ENCODE data around the gene MYH3. TPM values are rescaled to one million over a fixed set of nuclear protein-coding genes. Genes with fewer than 3 reads are reported as not detected.

The MYH3 gene
- total RNA-seq, 1 experiment from 2014 or later, result 2.9 TPM

DNA sequence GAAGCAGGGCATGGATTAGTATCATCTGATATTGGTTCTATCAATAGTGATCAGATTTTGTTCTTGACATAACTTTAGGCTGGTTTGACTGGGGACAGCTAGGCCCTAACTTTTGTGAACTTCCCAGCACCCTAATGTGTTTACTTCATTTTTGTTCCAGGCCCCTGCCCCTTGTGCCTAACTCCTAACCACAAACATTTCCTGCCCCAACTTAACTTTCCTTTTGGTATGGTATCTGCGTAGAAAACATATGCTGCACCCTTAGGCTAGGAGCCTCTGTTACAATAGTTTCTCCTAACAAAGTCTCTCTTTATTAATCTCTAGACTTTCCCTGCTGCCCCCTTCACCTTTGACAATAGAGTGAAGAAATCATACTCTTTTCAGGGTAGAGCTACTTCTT lies 42.7 kb upstream of the MYH3 start:
- WGBS (ENCODE audit: extremely low coverage, insufficient read length, low lambda C conversion rate), result no CpG with 5 or more reads among the region's 1 CpG
- no peak overlapping the region for H4K91ac ChIP-seq (ENCODE audit: insufficient read length, low read depth, low read length)
- H2BK15ac ChIP-seq (ENCODE audit: low read depth, low read length), result no peak overlapping the region
- H3K4ac ChIP-seq (ENCODE audit: low read depth, low read length), result no peak overlapping the region
- no peaks in the 10 kb centered on the region for H3K9me3 ChIP-seq (ENCODE audit: control insufficient read depth, low read depth, low read length)
- H3K56ac ChIP-seq (ENCODE audit: insufficient read length, low read depth, low read length), result no peak overlapping the region
- no peak overlapping the region for H3K9ac ChIP-seq (ENCODE audit: extremely low read depth, insufficient read length, low read length)
- no peaks in the 10 kb centered on the region for H3K4me1 ChIP-seq (ENCODE audit: insufficient read depth, low read length)
- H3K4me2 ChIP-seq (ENCODE audit: insufficient read depth, insufficient read length, low read length), result no peak overlapping the region
- no peak overlapping the region for H3K14ac ChIP-seq (ENCODE audit: insufficient read depth, low read length)
- H2BK20ac ChIP-seq (ENCODE audit: low read depth, low read length, poor library complexity, severe bottlenecking), result no peak overlapping the region
- no peak overlapping the region for H2AK5ac ChIP-seq (ENCODE audit: insufficient read length, low read length)
- no peak overlapping the region for H3K18ac ChIP-seq (ENCODE audit: insufficient read length, low read depth, low read length)
- no peaks in the 10 kb centered on the region for H3K27me3 ChIP-seq (ENCODE audit: insufficient read depth, low read length)
- H2AFZ ChIP-seq (ENCODE audit: low read length), result no peak overlapping the region
- no peak overlapping the region for H3K4me3 Mint-ChIP-seq
- H3K4me1 Mint-ChIP-seq, result peaks cover 17 to 23% of the 10 kb centered on the region in 2 experiments
- DNase-seq, result no peak
- H3K79me2 ChIP-seq (ENCODE audit: insufficient read depth, low read length), result peaks cover 11% of the 10 kb centered on the region; the same call in 1 of the 2 replicates
- H3K27ac ChIP-seq (ENCODE audit: insufficient read length, low read depth, low read length), result no peak overlapping the region
- no peaks in the 10 kb centered on the region for H4K20me1 ChIP-seq (ENCODE audit: control insufficient read depth, insufficient read depth, insufficient read length)
- H3K27me3 Mint-ChIP-seq (ENCODE audit: low read depth), result no peaks in the 10 kb centered on the region
- no peak overlapping the region for H3T11ph ChIP-seq (ENCODE audit: low read length)
- H3K36me3 Mint-ChIP-seq (ENCODE audit: insufficient read depth in 1 of 3, low read depth in 3 of 3), result peaks cover 4 to 11% (median 8%) of the 10 kb centered on the region in 3 experiments; a peak in 5 of 7 replicates
- no peak overlapping the region for H2BK5ac ChIP-seq (ENCODE audit: insufficient read length, low read length)
- H4K8ac ChIP-seq (replicated peaks; ENCODE audit: insufficient read length, low read depth, low read length), result no peak overlapping the region
- peaks cover 3% of the 10 kb centered on the region for H3K79me1 ChIP-seq (ENCODE audit: insufficient read depth, low read depth, low read length, poor library complexity, severe bottlenecking)
- H2BK12ac ChIP-seq (ENCODE audit: insufficient read length, low read depth, low read length), result no peak overlapping the region
- H3K23me2 ChIP-seq (ENCODE audit: insufficient read length, low read depth, low read length, poor library complexity, severe bottlenecking), result peaks cover 5% of the 10 kb centered on the region
- no peak for TF ChIP-seq CTCF (conservative IDR thresholded peaks at IDR 0.05)
- no peak overlapping the region for H3K23ac ChIP-seq (ENCODE audit: insufficient read length, low read depth, low read length)
- H3K27ac Mint-ChIP-seq, result no peak overlapping the region
- H2BK120ac ChIP-seq (ENCODE audit: low read depth, low read length, poor library complexity, severe bottlenecking), result no peak overlapping the region
- no peak overlapping the region for H4K5ac ChIP-seq (ENCODE audit: insufficient read length, low read depth, low read length)
- no peaks in the 10 kb centered on the region for H3K9me3 Mint-ChIP-seq

All from H9 (cell line).